ENCODE data around the gene RTP3.

Gene RTP3

DNA sequence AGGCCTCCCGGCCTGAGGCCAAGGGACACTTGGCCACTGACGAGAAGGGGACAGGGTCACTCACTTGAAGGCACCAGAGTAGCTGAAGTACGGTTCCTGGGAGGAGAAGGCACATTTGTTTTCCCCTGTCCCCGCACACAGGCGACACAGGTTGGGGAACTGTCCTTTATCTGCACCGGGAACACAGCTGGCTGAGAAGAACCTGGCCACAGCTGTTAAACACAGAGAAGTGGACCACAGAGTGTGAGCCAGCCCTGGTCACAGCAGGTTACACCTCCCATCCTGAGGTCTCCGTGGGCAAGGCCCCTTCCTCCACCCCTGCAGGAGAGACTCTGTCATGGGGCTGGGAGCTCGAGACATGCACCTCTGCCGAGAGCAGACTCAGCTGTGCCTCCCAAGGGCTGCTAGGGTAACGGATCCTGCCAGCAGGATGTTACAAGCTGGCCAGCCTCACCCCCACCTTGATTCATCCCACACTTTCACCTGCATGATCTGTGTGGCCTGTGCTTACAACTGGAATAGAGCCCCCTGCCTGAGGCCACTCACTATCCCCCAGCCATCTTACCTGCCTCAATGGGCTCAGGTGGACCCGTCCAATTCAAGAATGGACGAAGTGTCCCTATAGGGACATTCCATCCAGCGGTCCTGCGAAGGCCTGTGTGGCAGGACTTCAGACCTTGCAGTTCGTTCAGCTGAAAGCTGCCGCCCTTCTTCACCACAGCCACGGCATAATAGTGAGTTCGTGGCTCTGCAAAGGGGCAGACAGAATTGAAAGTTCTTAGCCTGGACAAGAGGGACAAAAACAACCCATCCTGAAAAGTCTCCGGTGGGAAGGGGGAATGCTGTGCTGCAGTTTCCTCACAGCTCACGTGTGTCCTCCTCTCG, 42.3 kb upstream of the RTP3 start:
- TF ChIP-seq, protein P1, sequence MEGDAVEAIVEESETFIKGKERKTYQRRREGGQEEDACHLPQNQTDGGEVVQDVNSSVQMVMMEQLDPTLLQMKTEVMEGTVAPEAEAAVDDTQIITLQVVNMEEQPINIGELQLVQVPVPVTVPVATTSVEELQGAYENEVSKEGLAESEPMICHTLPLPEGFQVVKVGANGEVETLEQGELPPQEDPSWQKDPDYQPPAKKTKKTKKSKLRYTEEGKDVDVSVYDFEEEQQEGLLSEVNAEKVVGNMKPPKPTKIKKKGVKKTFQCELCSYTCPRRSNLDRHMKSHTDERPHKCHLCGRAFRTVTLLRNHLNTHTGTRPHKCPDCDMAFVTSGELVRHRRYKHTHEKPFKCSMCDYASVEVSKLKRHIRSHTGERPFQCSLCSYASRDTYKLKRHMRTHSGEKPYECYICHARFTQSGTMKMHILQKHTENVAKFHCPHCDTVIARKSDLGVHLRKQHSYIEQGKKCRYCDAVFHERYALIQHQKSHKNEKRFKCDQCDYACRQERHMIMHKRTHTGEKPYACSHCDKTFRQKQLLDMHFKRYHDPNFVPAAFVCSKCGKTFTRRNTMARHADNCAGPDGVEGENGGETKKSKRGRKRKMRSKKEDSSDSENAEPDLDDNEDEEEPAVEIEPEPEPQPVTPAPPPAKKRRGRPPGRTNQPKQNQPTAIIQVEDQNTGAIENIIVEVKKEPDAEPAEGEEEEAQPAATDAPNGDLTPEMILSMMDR (IDR thresholded peaks at IDR 0.05; ENCODE audit: insufficient read depth, low read depth, low read length, missing control alignments): no peak
- H3K4me3 ChIP-seq (ENCODE audit: low read length): no peak overlapping the region
- no peak for DNase-seq (ENCODE audit: low read depth)

DNA sequence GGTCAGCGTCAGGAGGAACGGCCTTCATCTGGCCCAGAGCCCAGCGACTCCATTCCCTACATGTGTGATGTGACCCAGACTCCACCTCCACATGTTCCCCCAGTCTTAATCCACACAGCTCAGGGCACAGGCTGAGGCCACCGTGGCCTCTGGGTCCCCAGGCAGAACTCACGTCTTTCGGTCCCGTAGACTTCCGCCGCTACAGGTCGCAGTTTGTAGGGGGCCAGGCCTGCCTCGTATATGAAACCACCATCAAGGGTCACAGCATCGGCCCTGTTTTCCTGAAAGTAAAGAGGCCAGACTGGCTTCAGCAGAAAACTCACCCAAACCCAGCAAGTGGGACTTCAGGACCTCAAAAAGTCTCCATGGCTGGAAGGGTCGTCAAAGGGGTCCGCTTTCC, 41.7 kb upstream of the RTP3 start:
- TF ChIP-seq, protein P1 (IDR thresholded peaks at IDR 0.05; ENCODE audit: insufficient read depth, low read depth, low read length, missing control alignments): no peak
- DNase-seq (ENCODE audit: low read depth): no peak

DNA sequence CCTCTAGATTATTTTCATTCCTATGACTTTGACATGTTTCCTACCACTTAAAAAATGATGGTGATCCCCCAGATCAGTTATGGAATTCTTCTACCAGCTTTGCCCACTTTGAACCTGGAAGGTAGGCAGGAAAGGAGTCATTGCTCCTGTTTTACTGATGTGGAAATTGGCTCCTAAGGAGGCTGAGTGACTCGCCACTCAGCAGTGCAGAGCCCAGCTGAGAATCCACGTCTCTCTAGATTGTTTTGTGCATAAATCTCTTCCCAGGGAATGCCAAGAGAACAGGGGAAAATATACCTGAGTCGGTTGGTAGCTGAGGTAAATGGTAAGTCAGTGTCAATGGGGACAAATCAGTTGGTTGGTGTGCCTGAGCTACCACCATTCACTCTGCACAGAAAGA, 37.7 kb upstream of the RTP3 start:
- H3K4me3 ChIP-seq (ENCODE audit: low read length): no peak overlapping the region
- DNase-seq (ENCODE audit: low read depth): peak; percentile 56
- TF ChIP-seq, protein P1 (IDR thresholded peaks at IDR 0.05; ENCODE audit: insufficient read depth, low read depth, low read length, missing control alignments): no peak

More for the DNA sequence above, 41.7 kb upstream of the RTP3 start:
- no peak overlapping the region for H3K4me3 ChIP-seq (ENCODE audit: low read length)

DNA sequence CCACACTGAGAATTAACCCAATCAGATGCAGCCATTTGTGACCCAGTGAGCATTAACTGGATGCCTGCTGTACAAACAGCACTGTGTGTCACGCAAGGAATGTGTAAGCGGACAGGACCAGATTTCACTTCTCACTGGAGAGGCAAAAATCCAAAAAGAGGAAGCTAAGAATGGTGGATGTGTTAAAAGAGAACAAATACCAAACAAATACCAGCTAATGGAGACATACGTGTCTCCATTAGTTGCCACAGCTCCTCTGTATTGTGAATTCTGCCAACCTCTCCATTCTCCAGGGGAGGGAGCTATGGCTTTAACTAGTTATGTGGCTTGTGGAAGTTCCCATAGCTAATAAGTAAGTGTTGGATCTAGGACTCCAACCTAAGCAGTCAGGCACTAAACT, 35.7 kb upstream of the RTP3 start:
- TF ChIP-seq, protein P1 (IDR thresholded peaks at IDR 0.05; ENCODE audit: insufficient read depth, low read depth, low read length, missing control alignments): peak; percentile 28
- DNase-seq (ENCODE audit: low read depth): peak; percentile 24
- H3K4me3 ChIP-seq (ENCODE audit: low read length): no peak overlapping the region

DNA sequence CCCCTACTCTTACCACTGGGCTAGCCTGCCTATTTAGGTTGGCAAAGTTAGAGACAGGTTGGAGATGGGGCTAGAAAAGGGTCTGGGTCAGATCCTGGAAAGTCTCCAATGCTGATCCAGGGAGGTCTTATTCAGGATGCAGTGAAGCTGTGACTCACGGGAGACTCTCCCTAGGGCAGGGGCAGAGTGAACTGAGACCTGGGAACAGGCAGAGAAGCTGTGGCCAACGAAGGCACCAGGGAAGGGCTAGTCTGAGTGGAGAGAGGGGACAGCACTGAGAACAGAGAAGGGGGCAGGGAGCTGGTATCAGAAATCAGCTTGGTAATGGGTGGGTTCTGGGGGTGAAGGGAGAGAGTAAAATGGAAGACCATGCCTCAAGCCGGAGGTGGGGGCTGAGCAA, 35.3 kb upstream of the RTP3 start:
- TF ChIP-seq, protein P1 (IDR thresholded peaks at IDR 0.05; ENCODE audit: insufficient read depth, low read depth, low read length, missing control alignments): no peak
- no peak overlapping the region for H3K4me3 ChIP-seq (ENCODE audit: low read length)
- no peak for DNase-seq (ENCODE audit: low read depth)

DNA sequence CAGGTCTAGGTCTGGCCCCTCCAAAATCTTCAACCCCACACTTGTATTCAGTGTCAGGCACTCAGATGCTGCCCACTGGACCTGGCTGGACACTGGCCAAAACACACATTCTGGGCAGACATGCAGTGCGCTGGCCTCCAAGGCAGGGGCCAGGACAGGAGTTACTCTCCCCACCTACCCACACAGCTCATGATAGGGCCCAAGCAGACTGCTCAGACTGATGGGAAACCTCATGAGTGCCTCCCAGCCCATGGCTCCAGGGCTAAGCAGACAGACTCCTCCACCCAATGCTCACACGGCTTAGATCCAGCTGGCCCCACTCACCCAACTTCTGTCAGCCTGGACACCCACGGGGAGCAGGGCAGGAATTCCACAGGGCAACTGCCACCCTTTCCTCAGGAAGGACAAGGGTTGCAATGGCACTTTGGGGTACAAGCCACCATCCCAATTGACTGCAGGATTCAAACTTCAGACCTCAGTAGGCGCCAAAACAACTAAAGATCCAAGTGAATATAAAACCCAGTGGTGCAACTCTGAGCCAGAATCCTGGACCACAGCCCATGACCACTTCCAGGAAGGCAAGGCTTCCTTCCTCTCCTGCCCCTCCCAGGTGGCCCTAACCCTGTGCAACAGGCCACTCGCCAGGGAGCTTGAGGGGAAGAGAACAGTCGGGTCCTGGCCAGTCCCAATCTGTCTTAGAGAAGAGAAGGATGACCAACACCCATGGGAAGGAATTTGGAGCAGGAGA, 34.5 kb upstream of the RTP3 start:
- H3K4me3 ChIP-seq (ENCODE audit: low read length): no peak overlapping the region
- TF ChIP-seq, protein P1 (IDR thresholded peaks at IDR 0.05; ENCODE audit: insufficient read depth, low read depth, low read length, missing control alignments): no peak
- DNase-seq (ENCODE audit: low read depth): no peak
